Vagina (tissue), 2 donors: Measurements from ENCODE around the gene DYRK1B. TPM values are rescaled to one million over a fixed set of nuclear protein-coding genes. Genes with fewer than 3 reads are reported as not detected.

Experiments used
- DNase-seq, 2 donors: peaks; one replicate each; pipeline ENCODE4 v3.0.0-alpha.2; 2017; ENCODE audit errors: extremely low spot score in 2 of 2
- H3K27ac ChIP-seq: fragments of 200-600 bp; sonication (generic); one replicate; pipeline ENCODE4 v1.5.1; 2019
- H3K27me3 ChIP-seq: fragments of 200-600 bp; sonication (generic); one replicate; pipeline ENCODE4 v1.5.1; 2019
- H3K36me3 ChIP-seq, 2 donors: fragments of 200-600 bp; sonication (generic); one replicate each; pipeline ENCODE4 v1.5.1; 2017 to 2019
- H3K4me1 ChIP-seq: fragments of 200-600 bp; sonication (generic); one replicate; pipeline ENCODE4 v1.5.1; 2019
- H3K4me3 ChIP-seq, 2 donors: fragments of 200-600 bp; sonication (generic); 1 replicate in 1 of 2; 2 replicates in 1 of 2; pipeline ENCODE4 v1.5.1; 2016 to 2019
- H3K9me3 ChIP-seq: fragments of 200-600 bp; sonication (generic); one replicate; pipeline ENCODE4 v1.5.1; 2019
- CTCF ChIP-seq, 3 experiments: fragments of 450-650 bp in 2 of 3; fragments of 200-600 bp in 1 of 3; sonication (generic) in 1 of 3; IDR thresholded peaks; one replicate each; pipeline ENCODE4 v1.5.1; 2017 to 2019; ENCODE audit warnings: antibody characterized with exemption in 3 of 3, mild to moderate bottlenecking in 2 of 3, moderate library complexity in 2 of 3
- POLR2A ChIP-seq, 2 donors: fragments of 450-650 bp; IDR thresholded peaks; one replicate each; pipeline ENCODE4 v1.6.1; 2017; ENCODE audit warnings: antibody characterized with exemption in 2 of 2, mild to moderate bottlenecking in 2 of 2, moderate library complexity in 2 of 2
- POLR2AphosphoS5 ChIP-seq, 2 donors: sonication (generic); formaldehyde crosslinking; IDR thresholded peaks; one replicate each; pipeline ENCODE4 v1.9.0; 2017; ENCODE audit warnings: antibody characterized with exemption in 2 of 2, mild to moderate bottlenecking in 2 of 2, low read depth in 1 of 2; ENCODE audit not compliant: insufficient read depth in 1 of 2
- intact Hi-C: fragments of 100-400 bp; cut with DNase I; formaldehyde crosslinking; loops from one replicate; pipeline ENCODE4 v1.15.1; 2023
- total RNA-seq: library from RNA; depleted of rRNA; stranded (reverse); fragments of >200 nt; gene quantifications from one replicate; pipeline ENCODE4 v1.2.3, GENCODE V29; 2016

DYRK1B gene
- total RNA-seq, 1 donor from 2014 or later, result 5.6 TPM

GRCh38 chr19:39847525-39847924 is 13.6 kb upstream of the DYRK1B start:
- H3K4me1 ChIP-seq, result peaks cover 40% of the 10 kb centered on the region
- no peak for TF ChIP-seq POLR2AphosphoS5 (IDR thresholded peaks at IDR 0.05; ENCODE audit: insufficient read depth in 1 of 2, low read depth in 1 of 2)
- TF ChIP-seq CTCF (IDR thresholded peaks at IDR 0.05), result no peak
- TF ChIP-seq POLR2A (IDR thresholded peaks at IDR 0.05), result no peak
- intact Hi-C loops, result loop anchor here (10.0 kb wide), 1 partner anchor 127 kb away; the partner anchor contains the start of gene PSMC4
- no peak overlapping the region for H3K27ac ChIP-seq
- no peaks in the 10 kb centered on the region for H3K9me3 ChIP-seq
- H3K36me3 ChIP-seq, result no peaks in the 10 kb centered on the region
- no peaks in the 10 kb centered on the region for H3K27me3 ChIP-seq
- H3K4me3 ChIP-seq, result no peak overlapping the region
- DNase-seq, result no peak

GRCh38 chr19:39846678-39847486 is 12.9 kb upstream of the DYRK1B start:
- no peaks in the 10 kb centered on the region for H3K9me3 ChIP-seq
- H3K36me3 ChIP-seq, result no peaks in the 10 kb centered on the region
- H3K4me3 ChIP-seq, result peak overlapping the region; percentile 78 to 92
- DNase-seq, result no peak
- peaks cover 46% of the 10 kb centered on the region for H3K4me1 ChIP-seq
- intact Hi-C loops, result loop anchor here (10.0 kb wide), 1 partner anchor 128 kb away; the partner anchor contains the start of gene PSMC4
- H3K27me3 ChIP-seq, result no peaks in the 10 kb centered on the region
- TF ChIP-seq CTCF (IDR thresholded peaks at IDR 0.05) (no peak), POLR2A (IDR thresholded peaks at IDR 0.05) (no peak), POLR2AphosphoS5 (IDR thresholded peaks at IDR 0.05; ENCODE audit: insufficient read depth in 1 of 2, low read depth in 1 of 2) (peak in 1 of 2 donors; percentile 4)
- H3K27ac ChIP-seq, result peak overlapping the region; percentile 85

- peak within 1 kb of the TSS; percentile 85 for H3K27ac ChIP-seq
- no peaks in the 10 kb centered on the region for H3K27me3 ChIP-seq
- H3K4me3 ChIP-seq, result peak within 1 kb of the TSS; percentile 78 to 92
- intact Hi-C loops, result loop anchor here (10.0 kb wide), 1 partner anchor 129 kb away; the partner anchor contains the start of gene PSMC4
- no peaks in the 10 kb centered on the region for H3K36me3 ChIP-seq
- H3K9me3 ChIP-seq, result no peaks in the 10 kb centered on the region
- peaks cover 46% of the 10 kb centered on the region for H3K4me1 ChIP-seq
- no peak for TF ChIP-seq CTCF (IDR thresholded peaks at IDR 0.05)
- TF ChIP-seq POLR2A (IDR thresholded peaks at IDR 0.05), result peak in 1 of 2 donors; percentile 68
- TF ChIP-seq POLR2AphosphoS5 (IDR thresholded peaks at IDR 0.05; ENCODE audit: insufficient read depth in 1 of 2, low read depth in 1 of 2), result peak; percentile 88 to 96
- no peak for DNase-seq
Measured at GRCh38 chr19:39845933-39846677, 12.1 kb upstream of the DYRK1B start, which contains the start of gene FBL. TSS of gene FBL (minus strand) at chr19:39846379. CDS start at chr19:39846300, 79 bp downstream.

GRCh38 chr19:39845584-39845932 is 11.6 kb upstream of the DYRK1B start:
- H3K27ac ChIP-seq, result peak overlapping the region; percentile 85
- H3K4me3 ChIP-seq, result peak overlapping the region; percentile 78 to 92
- H3K27me3 ChIP-seq, result no peaks in the 10 kb centered on the region
- no peak for DNase-seq
- TF ChIP-seq POLR2AphosphoS5 (IDR thresholded peaks at IDR 0.05; ENCODE audit: insufficient read depth in 1 of 2, low read depth in 1 of 2) (no peak), CTCF (IDR thresholded peaks at IDR 0.05) (peak in 1 of 3 experiments; percentile 7)
- peaks cover 46% of the 10 kb centered on the region for H3K4me1 ChIP-seq
- H3K9me3 ChIP-seq, result no peaks in the 10 kb centered on the region
- intact Hi-C loops, result loop anchor here (10.0 kb wide), 1 partner anchor 129 kb away; the partner anchor contains the start of gene PSMC4
- H3K36me3 ChIP-seq, result no peaks in the 10 kb centered on the region
